Stomach smooth muscle (tissue), 2 donors: ENCODE data around the gene HSFX4.

Experiments
- H3K27ac ChIP-seq: one replicate; pipeline ENCODE4 v1.7.0; 2013; ENCODE audit warnings: mild to moderate bottlenecking, low read length, inconsistent platforms
- H3K27me3 ChIP-seq, 2 donors: one replicate each; pipeline ENCODE4 v1.7.0; 2013; ENCODE audit warnings: low read length in 2 of 2; ENCODE audit not compliant: insufficient read depth in 2 of 2, control insufficient read depth in 1 of 2
- H3K36me3 ChIP-seq, 2 donors: one replicate each; pipeline ENCODE4 v1.7.0; 2013; ENCODE audit warnings: low read length in 2 of 2; ENCODE audit not compliant: control insufficient read depth in 2 of 2, insufficient read depth in 2 of 2
- H3K4me1 ChIP-seq: one replicate; pipeline ENCODE4 v1.7.0; 2013; ENCODE audit warnings: low read length; ENCODE audit not compliant: control insufficient read depth, insufficient read depth
- H3K4me3 ChIP-seq, 2 donors: one replicate each; pipeline ENCODE4 v1.7.0; 2013; ENCODE audit warnings: low read length in 2 of 2
- H3K9ac ChIP-seq, 2 donors: one replicate each; pipeline ENCODE4 v1.7.0; 2013; ENCODE audit warnings: low read length in 2 of 2, mild to moderate bottlenecking in 1 of 2
- H3K9me3 ChIP-seq, 2 donors: one replicate each; pipeline ENCODE4 v1.7.0; 2013; ENCODE audit warnings: low read length in 2 of 2; ENCODE audit not compliant: control insufficient read depth in 2 of 2
- donor health status: healthy.
- donor health status: Pancreatic carcinoma.

HSFX4 gene

GRCh38 chrX:149949743-149950436 is 20.5 kb downstream of the HSFX4 start:
- no peak overlapping the region for H3K9ac ChIP-seq
- no peaks in the 10 kb centered on the region for H3K9me3 ChIP-seq

DNA sequence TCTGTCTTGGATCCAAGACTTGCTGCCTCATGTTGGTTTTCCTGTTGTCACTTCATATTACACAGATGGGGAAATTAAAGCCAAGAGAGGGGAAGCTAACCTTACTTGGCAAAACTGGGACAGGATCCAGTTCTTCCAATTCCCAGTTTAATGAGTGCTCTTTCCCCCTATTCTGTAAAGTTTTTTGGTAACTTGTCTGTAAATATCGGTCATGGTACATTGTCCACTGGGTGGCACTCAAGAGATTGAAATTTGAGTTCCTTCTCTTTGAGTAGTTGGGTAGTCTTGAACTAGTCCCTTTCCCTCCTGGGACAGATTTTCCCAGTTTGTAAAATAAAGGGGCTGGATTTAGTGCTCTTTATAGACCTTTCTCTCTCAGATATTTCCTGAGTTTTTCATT is 21.3 kb downstream of the HSFX4 start:
- peaks cover 9% of the 10 kb centered on the region for H3K4me1 ChIP-seq
- no peaks in the 10 kb centered on the region for H3K9me3 ChIP-seq
- H3K36me3 ChIP-seq = peaks cover 0 to 3% of the 10 kb centered on the region in 2 donors
- no peak overlapping the region for H3K9ac ChIP-seq
- no peak overlapping the region for H3K4me3 ChIP-seq
- no peaks in the 10 kb centered on the region for H3K27me3 ChIP-seq
- no peak overlapping the region for H3K27ac ChIP-seq

More at GRCh38 chrX:149949743-149950436, 20.5 kb downstream of the HSFX4 start:
- H3K36me3 ChIP-seq = peaks cover 0 to 3% of the 10 kb centered on the region in 2 donors
- H3K27ac ChIP-seq = peak overlapping the region; percentile 31
- H3K27me3 ChIP-seq = no peaks in the 10 kb centered on the region
- no peak overlapping the region for H3K4me3 ChIP-seq
- peaks cover 9% of the 10 kb centered on the region for H3K4me1 ChIP-seq

DNA sequence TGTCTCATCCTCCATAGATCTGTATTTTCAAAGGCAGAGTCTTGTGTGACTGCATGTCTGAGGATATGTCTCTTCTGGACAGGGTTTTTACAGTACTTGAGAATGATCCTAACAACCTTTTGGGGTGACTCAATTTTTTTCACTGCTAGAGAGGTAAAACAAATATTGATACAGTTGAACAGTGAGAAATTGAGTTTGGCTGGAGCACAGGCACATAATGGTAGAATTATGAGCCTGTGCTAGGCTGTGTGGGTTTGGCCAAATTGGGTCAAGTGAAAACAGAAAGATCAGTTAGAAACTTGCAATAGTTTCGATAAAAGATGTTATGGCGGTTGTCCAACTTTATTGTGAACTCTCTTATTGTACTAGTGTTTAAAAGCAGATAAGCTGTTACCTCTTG is 32.2 kb downstream of the HSFX4 start:
- H3K36me3 ChIP-seq = no peaks in the 10 kb centered on the region
- no peak overlapping the region for H3K27ac ChIP-seq
- H3K4me3 ChIP-seq = no peak overlapping the region
- H3K9ac ChIP-seq = no peak overlapping the region
- no peaks in the 10 kb centered on the region for H3K27me3 ChIP-seq
- H3K9me3 ChIP-seq = no peaks in the 10 kb centered on the region
- no peaks in the 10 kb centered on the region for H3K4me1 ChIP-seq

DNA sequence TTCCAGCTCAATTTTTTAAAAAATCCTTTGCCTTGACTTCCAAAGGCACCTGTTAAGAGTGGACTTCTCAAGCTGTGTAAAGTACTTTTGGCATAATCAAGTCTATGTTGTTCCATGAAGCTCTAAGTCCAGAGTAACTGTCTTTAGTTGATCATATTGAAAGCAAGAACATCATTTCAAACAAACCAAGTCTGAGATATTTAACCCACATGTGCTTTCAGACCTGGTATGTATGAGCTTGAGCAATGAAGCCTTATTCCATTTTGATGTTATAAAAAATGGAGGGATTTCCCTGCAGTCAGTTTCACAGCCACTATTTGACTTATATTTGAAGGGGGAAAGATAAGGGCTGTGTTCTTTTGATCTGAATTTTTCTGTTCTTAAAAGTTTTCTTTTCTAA is 32.6 kb downstream of the HSFX4 start:
- Histone ChIP-seq H3K27me3 (no peaks in the 10 kb centered on the region), H3K4me3 (no peak overlapping the region), H3K4me1 (no peaks in the 10 kb centered on the region), H3K36me3 (no peaks in the 10 kb centered on the region), H3K9me3 (no peaks in the 10 kb centered on the region), H3K27ac (no peak overlapping the region), H3K9ac (no peak overlapping the region)

GRCh38 chrX:149962859-149963757 is 33.7 kb downstream of the HSFX4 start:
- Histone ChIP-seq H3K4me1 (no peaks in the 10 kb centered on the region), H3K27me3 (no peaks in the 10 kb centered on the region)

DNA sequence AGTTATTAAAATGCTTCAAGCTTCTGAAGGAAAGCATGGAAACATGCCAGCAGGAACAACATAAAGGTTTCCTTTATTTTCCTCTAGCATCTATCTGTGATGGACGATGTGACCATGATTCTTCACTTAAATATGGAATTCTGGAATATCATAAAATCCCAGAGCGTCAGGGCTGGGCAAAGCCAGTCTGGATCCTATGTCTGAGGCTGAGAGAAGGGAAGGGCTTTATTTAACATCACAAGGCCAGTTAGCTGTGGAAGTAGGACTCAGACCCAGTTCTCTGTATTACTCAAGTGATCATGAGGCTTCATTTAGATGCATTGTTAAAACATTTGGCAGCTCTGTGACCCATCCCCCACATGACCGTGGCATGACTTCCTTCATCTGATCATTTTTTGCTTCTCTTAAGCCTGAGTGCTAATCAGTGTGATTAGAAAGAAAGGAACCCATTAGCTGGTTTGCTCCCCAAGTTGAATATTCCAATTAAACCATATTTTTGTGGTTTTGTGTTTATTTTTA is 49.8 kb downstream of the HSFX4 start:
- H3K27me3 ChIP-seq = no peaks in the 10 kb centered on the region
- no peak overlapping the region for H3K9ac ChIP-seq
- H3K9me3 ChIP-seq = no peaks in the 10 kb centered on the region
- H3K27ac ChIP-seq = no peak overlapping the region
- H3K4me3 ChIP-seq = no peak overlapping the region
- peaks cover 5% of the 10 kb centered on the region for H3K4me1 ChIP-seq
- H3K36me3 ChIP-seq = no peaks in the 10 kb centered on the region

More at GRCh38 chrX:149962859-149963757, 33.7 kb downstream of the HSFX4 start:
- no peak overlapping the region for H3K9ac ChIP-seq
- no peak overlapping the region for H3K27ac ChIP-seq
- H3K9me3 ChIP-seq = no peaks in the 10 kb centered on the region
- H3K36me3 ChIP-seq = no peaks in the 10 kb centered on the region
- H3K4me3 ChIP-seq = no peak overlapping the region
